ENCODE measurements around the gene NSG1.

Gene NSG1

DNA sequence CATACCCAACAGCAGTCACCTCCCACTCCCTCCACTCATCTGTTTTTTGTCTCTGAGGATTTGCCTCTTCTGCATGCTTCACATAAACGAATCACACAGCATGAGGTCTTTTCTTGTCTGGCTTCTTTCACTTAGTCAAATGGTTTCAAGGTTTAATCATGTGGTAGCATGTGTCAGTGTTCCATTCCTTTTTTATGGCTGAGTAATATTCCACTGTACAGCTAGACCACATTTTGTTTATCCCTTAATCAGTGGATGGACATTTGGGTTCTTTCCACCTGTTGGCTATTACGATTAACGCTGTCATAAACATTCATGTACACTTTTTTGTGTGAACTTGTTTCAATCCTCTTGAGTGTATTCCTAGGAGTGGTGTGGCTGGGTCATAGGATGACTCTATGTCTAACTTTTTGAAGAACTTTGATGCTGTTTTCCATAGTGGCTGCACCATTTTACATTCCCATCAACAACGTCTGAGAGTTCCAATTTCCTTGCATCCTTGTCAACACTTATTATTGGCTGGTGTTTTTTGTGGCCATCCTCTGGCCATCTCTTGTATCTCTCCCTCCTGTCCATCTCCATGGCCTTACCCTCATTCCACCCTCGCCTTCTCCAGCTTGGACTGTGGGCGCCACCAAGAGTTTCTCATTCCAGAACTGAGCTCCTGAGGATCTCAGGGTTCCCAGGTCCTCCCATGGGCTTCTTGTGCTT is 12.4 kb upstream of the NSG1 start:
- no peak for DNase-seq

- no peak for DNase-seq
Observed at GRCh38 chr4:4376074-4376473, 10.8 kb upstream of the NSG1 start.

DNA sequence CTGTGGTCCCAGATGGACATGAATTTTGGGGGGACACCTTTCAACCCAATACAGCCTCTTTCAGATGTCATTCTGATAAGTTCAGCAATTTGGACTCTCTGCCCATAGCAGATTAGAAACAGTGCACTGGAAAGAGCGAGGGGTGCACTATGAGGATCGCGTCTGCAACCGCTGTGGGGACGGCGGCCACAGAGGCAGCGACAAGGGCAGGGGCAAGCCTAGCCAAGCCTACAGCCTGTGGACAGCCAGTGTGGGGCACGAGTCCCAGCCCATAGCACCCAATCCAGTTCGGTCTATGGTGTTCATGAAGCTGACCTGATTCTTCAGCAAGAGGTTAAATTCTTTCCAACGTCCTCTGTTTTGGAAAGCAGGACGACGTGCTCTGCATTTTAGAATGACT is 9.7 kb upstream of the NSG1 start:
- DNase-seq = no peak

DNA sequence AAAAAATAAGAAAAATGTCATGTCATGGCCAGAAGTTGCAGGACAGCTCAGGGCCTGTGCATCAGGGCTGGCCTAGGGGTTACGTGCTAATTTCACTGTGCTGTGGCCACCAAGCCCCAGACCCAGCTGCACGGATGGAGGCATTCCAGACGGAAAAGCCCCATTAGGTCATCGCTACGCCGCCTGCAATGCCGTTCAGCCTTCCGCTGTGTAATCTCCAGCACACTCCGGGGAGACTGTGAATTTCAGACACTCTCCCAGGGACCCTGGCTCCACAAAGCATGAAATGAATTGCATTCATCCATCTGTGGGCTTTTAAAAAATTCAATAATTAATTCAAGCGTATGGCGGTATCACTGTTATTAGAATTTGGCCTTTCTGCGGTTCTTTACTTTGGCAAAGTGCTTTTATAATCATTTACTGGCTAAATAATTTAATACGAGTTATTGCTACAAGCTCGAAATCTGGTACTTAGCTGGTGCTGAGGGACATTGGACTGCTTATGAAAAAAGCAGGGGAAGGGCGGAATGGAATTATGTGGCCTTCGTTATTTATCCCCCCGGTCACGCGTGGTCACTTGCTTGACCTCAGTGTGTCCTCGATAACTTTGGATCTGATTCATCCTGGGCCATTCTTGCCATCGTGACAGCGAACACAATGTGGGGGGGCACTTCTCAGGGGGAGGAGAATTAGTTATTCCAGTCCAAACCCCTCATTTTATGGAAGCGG is 9.0 kb upstream of the NSG1 start:
- DNase-seq = no peak

- DNase-seq = no peak
Observed at GRCh38 chr4:4379540-4380087, 7.3 kb upstream of the NSG1 start.

DNA sequence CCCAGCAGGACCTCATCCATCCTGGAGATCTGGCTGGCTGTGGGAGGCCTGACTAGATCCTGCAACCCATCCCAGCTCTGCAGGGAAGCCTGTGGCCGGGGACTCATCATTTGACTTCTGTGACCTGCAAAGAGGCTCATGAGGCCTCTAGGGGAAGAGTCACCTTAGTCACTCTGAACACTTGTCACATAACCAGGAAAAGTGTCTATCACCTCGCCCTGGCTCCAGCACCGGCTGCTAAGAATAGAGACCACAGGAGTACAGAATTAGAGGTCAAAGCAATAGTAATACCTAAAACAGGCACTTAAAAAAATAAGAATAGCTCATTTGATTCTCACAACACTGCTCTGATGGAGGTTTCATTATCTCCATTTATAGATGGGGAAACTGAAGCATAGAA is 3.8 kb upstream of the NSG1 start:
- no peak for DNase-seq

DNA sequence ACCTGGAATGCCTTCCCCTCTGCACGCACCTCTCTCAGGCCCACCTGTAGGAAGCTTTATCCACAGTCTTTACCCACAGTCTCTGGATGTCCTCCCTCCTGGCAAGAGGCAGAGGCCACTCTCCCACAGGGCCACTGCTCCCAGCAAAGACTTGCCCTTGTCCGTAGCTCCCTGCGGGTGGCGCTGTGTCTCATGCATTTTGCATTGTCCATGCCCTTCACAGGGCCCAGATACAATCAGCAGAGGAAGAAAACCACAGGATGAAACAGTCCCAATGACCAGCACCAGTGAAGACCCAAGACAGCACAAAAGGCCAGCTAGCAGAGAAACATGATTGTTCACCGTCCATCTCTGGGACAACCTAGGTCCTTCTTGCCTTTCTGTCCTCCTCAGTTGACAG is 2.1 kb upstream of the NSG1 start:
- DNase-seq = no peak

GRCh38 chr4:4385729-4386295 is 1.1 kb upstream of the NSG1 start:
- no peak for DNase-seq

DNA sequence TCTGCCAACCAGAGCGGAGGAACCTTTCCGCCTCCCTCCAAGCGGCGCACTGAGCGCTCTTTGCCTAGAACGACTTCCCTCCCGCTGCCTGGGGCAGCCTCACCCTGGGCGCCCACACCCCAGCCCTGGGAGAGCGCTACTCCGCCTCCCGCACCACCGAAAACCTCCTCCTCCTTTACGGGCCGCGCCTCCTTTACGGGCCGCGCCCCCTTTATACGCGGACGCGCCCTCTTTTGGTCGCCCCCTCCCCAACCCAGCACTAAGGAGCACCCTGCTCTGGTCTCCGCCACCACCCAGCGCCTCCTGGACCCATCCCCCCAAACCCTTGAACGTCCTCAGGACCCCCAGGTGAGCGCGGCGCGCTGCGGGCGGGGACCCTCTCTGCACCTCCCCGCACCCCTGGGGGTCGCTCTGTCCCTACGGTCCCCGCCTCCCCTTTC is 586 bp upstream of the NSG1 start:
- DNase-seq = no peak

- no peak for DNase-seq
Observed at GRCh38 chr4:4387531-4388310, 819 bp downstream of the NSG1 start.

- no peak for DNase-seq
Observed at GRCh38 chr4:4388311-4388790, 1.4 kb downstream of the NSG1 start.

DNA sequence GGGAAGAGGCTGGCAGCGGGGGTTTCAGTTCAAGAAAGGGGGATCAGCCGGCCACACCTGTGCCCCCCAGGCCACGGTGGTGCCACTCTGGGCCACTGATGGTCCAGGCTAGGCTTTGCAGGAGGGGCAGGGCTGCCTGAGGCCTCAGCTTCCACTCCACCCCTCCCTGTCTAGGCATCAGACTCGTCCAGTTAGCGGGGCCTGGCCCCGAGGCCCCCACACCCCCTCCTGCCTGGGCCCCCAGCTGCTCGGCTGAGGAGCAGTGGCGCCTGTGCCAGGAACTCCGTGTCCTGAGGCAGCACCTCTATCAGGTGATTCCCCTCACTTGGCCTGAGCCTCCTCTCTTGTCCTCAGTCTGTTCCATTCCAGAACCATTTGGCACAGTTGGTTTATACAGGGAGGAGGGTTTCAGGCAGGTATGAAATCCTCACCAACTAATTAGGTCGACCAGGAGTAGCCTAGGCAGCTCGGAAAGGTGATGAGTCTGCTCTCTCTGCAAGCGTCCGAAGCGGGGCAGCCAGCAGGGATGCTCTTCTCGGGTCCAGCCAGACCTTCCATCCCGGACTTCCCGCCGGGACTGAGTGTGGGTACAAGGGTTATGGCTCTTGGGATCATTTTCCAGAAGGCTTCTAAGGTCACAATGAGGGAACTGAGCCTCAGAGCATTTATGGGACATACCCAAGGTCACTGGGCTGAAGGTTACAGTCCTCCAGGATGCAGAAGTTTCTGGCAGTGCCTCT is 2.1 kb downstream of the NSG1 start:
- no peak for DNase-seq

DNA sequence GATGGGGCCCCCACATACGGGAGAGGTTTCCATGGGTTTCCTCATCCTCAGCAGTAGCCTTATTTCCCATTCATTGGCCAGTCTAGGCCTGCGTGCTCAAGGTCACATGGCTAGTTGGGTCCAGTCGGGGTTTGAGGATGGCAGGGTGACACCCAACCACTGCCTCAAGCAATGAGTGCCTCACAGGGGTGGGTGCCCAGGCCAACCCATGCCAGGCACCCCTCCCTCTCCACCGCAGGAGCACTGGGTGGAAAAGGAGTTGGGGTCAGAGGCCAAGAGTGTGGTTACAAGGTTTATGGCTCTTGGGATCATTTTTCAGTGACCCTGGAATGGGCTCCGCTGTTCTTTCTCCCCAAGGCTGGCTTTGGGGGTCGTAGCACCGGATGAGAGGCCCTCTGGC is 3.1 kb downstream of the NSG1 start:
- no peak for DNase-seq

DNA sequence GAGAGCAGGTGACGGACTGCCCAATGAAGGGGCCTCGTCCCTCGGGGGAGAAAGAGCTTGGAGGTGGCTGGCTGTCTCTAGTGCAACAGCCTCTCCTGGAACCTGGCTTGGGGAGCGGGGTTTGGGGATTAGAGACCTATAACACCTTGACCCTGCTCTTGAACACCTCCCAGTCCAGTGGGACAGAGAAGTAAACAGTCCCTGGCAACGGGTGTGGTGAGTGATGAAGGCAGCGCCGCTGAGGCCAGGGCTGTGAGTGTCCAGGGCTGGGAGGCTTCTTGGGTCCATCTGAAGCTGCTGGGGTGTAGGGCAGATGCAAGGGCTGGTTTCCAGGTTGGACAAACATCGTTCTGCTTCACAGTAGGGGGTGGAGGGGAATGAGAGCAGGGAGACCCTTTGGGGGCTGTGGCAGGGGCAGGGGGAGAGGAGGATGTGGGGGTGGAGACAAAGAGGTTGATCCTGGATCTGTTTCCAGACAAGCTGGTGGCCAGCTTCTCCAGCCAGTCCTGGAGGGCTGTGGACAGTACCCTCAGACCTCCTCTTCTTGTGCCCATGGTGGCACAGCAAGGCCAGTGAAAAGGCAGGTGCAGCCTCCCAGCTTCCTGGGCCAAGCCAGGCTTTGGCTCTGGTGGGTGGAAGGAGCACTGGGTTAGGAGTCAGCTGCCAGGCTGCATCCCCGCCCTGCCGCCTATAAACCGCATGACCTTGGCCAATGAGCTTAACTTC is 3.8 kb downstream of the NSG1 start:
- no peak for DNase-seq

DNA sequence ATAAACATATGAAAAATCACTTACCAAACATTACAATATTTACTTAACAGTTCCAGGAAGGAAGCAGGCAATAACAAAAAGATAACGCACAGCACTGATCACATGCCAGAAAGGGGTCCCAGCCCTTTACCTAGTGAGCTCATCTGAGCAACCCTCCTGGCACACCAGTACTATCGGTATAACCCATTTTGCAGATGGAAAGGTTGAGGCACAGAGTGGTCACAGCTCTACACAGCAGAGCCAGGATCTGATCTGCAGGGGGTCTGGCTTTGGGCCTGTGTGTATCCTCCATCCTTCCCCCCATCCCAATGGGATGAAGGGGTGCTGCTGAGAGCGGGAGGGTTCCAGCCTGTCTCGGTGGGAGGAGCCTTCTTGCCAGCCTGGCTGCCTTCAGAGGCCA is 5.0 kb downstream of the NSG1 start:
- no peak for DNase-seq

DNA sequence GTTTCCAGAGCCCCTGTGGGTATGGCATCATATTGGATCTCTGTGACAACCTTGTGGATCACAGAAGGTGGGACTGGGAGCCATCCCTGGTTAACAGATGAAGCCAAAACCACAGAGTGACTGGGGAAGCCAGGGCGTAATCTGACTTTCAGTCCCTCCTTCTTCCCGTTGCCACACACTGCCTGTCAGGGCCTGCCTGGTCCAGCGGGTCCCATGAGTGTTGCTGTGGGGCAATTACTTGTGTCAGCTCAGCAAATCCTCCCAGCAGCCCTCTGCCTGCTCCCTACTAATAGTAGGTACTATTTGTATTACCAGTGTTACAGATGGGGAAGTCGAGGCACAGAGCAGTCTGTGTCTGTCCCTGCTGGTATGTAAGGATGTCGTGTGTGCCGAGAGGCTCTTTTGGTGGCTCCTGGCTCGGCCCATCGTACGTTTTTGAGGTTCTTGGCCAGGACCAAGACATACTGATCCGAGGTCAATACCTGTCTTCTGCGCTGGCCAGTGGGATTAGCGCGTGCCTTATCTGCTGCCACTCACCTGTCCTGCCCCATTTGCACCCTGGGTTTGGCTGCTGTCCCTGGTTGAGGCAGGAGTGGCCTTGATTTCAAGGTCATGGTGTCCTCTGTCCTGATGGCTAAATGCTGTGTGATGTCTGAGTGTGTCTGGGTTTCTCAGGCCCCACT is 5.7 kb downstream of the NSG1 start:
- DNase-seq = no peak

DNA sequence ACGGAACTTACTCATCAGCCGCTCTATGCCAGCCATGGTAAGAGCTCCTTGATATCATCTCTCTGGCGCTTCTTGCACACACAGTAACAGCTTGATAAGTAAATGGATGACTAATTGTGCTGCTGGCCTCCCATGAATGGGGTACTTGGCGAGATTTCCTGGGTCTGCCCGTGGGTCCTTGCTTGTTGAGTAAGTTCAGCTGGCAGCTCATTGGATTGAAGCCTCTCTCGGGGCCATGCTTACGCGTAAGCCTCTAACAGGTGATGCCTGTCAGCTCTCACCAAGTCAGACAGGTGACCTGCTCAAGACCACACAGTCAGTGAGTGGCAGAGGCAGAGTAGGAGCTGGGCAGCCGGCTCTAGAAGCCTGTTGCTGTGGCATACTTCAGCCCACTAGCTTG is 7.7 kb downstream of the NSG1 start:
- DNase-seq = no peak

GRCh38 chr4:4395371-4395770 is 8.5 kb downstream of the NSG1 start:
- DNase-seq = no peak

DNA sequence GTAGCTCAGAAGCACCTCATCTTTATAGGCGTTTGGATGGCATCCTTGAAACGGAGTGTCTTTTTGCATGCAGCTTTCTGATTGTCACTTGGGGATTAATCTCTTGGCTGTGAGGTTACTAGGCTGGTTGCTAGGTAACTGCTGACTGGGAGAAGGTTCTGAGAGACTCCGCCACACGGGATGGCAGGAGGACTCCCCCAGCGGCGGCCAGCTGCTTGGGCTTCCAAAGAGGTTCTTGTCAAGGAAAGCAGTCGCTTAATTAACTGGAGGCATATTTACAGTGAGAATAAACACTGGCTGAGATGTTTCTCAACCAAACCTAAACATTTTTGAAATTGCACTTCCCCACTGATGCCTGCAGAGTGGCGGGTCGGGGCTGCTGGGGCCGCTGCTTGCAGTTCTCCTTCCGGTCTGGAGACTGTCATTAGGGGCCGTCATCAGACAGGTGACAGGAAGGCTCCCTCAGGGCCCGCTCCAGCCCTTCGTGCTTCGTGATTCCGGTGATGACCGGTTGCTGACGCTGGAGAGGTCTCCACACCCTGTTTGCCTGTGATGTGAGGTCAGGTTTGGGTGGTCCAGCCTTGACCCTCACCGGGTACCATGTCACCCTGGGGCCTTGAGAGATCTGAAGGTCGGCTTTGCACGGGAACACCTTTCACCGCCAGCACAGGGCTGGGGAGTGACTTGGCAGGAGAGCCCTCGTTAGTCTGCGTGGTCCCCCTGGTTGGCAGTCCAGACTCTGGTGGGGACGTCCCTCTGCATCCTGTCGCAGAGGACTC is 9.1 kb downstream of the NSG1 start:
- no peak for DNase-seq
